G401 (cell line): ENCODE measurements around the gene RNF19B. TPM values are rescaled to one million over a fixed set of nuclear protein-coding genes. Genes with fewer than 3 reads are reported as not detected.
"Not testable (repeated sequence)": the region's sequence is repeated elsewhere in the genome, so short reads cannot be mapped to it uniquely, and the experiment has no call there.

Experiments
- DNase-seq: peaks from one replicate; pipeline ENCODE4 v3.0.0-alpha.2; 2015; ENCODE audit warnings: low spot score
- in situ Hi-C: cut with HindIII; loops from 2 replicates; pipeline ENCODE4 v1.10.0; 2016; ENCODE audit warnings: low sequenced_read_pairs, mixed read lengths
- total RNA-seq: library from RNA; depleted of rRNA; stranded (reverse); fragments of >200 nt; shearing (Covaris generic); gene quantifications from 2 replicates; pipeline ENCODE4 v1.2.3, GENCODE V29; 2014

Gene RNF19B
- total RNA-seq, 1 experiment from 2014 or later = 13.2 TPM

DNA sequence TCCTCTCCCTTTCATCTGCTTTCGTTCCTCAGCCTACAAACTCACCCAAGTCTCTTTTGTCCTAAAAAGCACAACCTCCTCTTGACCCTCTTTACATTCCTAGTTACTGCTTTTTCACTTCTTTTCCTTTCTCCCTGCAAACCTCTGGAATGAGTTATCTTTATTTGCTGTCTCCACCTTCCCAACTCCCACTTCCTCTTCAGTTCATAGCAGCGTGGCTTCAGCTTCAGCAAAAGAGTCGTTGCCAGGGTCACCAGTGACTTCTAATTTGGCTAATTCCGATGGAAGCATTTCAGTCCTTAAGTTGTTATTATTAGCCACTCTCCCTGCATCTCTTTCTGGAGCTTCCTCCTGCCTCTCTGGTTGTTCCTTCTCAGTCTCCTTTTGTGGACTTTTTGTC lies 57.2 kb downstream of the RNF19B start:
- DNase-seq = no peak
- in situ Hi-C loops = no loop called here

DNA sequence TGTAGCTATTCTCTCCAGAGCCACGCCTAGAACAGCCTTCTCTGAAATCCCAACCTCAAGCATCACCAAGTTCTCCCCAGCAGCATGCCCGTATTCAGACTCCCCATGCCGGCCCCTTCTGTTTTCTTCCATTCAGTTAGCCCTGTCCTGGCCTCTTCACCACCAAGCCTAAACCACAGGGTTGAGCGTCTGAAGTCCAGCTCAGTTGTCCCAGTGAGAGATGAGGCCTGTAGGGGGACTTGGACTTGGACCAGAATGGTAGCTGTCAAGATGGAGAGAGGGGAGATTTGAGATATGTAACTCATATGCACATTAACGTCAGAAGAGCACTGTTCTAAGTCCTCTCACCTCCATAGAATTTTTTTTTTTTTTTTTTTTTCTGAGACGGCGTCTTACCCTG lies 58.0 kb downstream of the RNF19B start:
- no peak for DNase-seq
- in situ Hi-C loops = no loop called here

DNA sequence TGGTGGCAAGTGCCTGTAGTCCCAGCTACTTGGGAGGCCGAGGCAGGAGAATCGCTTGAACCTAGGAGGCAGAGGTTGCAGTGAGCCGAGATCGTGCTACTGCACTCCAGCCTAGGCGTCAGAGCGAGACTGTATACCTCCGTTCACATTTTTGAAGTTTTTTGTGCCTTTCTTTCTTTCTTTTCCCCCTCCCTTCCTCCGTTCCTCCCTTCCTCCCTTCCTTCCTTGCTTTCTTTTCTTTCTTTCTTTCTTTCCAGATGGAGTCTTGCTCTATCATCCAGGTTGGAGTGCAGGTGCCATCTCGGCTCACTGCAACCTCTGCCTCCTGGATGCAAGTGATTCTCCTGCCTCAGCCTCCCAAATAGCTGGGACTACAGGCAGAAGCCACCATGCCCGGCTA lies 59.0 kb downstream of the RNF19B start:
- in situ Hi-C loops = not testable (repeated sequence)

GRCh38 chr1:32904797-32905196 lies 59.8 kb downstream of the RNF19B start:
- no peak for DNase-seq

More for the DNA sequence above, 59.0 kb downstream of the RNF19B start:
- not testable (repeated sequence) for DNase-seq

DNA sequence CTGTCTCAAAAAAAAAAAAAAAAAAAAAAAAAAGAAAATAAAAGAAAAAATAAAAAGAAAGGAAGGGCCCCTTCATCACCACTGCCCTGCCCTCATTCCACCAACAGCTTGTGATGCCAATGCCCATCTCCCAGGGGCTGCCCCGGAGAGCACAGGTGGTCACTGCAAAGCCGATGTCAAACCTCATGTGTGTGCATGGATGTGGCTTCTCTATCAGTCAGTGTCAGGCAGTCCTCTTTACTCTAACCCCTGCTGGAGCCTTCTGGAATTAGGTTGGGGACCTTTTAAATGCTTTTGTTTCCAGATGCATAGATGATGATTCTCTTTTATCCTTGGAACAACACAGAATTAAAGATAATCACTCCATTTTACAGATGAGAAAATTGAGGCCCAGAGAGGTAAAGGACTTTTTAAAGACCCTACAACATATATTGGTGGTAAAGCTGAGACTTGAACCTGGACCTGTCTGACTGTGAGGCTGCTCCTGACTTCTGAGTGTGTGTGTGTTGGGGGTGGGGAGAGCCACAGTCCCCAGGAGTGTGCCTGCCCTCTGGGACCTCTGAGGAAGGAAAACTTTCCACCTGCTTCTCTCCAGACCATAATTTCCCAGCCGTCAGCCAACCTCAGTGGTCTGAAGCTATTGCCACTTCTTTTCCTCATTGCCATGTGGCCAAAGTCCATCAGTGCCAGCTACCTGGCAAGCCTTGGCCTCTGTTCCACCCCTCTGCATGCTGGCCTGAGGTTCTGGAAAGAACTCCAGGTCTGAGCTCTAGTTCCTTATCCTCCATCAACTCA lies 60.4 kb downstream of the RNF19B start:
- DNase-seq = peak; percentile 85
- in situ Hi-C loops = no loop called here

More at GRCh38 chr1:32904797-32905196, 59.8 kb downstream of the RNF19B start:
- in situ Hi-C loops = no loop called here

GRCh38 chr1:32902535-32902920 lies 62.1 kb downstream of the RNF19B start:
- in situ Hi-C loops = no loop called here
- no peak for DNase-seq

GRCh38 chr1:32901823-32902534 lies 62.6 kb downstream of the RNF19B start:
- DNase-seq = no peak
- in situ Hi-C loops = no loop called here

GRCh38 chr1:32900956-32901822 lies 63.4 kb downstream of the RNF19B start, which contains the start of gene TMEM54:
TSS of gene TMEM54 (minus strand) at chr1:32901389. CDS start at chr1:32901238, 151 bp downstream.
- in situ Hi-C loops = no loop called here
- DNase-seq = no peak

DNA sequence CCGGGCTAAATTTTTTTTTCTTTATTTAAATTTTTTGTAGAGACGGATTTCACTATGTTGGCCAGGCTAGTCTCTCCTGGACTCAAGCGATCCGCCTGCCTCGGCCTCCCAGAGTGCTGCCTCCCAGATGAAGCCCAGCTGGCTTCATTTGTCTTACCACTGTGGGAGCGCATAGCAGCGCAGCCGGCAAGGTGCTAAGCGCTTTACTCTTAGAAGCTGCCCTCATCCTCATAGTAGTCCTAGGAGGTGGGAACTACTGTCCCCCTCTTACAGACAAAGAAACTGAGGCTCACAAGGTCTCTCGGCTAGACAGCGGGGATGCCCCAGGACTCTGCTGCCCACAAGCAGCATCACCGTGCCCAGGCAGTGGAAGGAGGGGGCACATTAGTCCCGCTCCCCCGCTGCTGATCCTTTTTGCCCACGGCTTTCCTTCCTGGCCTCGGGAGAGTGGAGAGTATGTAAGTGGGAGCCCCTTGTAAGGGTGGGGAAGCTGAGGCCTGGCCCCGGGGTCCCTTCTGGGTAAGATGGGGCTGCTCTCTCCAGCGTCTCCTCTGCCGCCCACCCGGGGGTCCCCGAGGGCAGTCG lies 64.1 kb downstream of the RNF19B start:
- DNase-seq = no peak
- in situ Hi-C loops = no loop called here

- in situ Hi-C loops = no loop called here
Observed at GRCh38 chr1:32899586-32900296, 64.9 kb downstream of the RNF19B start.

GRCh38 chr1:32898958-32899357 lies 65.7 kb downstream of the RNF19B start:
- in situ Hi-C loops = no loop called here
- DNase-seq = no peak

More at GRCh38 chr1:32899586-32900296, 64.9 kb downstream of the RNF19B start:
- DNase-seq = no peak

DNA sequence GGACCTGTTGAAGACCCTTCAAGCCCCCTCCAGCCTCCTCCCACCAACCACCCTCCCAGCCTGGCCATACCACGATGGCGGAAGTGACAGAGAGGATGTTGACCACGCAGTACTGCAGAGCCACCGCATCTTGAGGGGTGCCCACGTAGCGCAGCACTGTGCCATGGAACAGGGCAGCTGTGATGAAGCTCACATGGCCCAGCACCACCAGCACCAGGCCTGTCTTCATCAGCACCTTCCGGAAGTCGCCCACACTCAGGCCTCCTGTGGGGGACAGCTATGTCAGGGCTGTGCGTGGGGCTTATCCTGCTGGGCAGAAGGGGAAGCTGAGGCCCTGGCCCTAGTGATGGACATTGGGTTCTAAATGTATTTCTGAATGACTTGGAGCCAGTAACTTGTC lies 66.6 kb downstream of the RNF19B start:
- in situ Hi-C loops = no loop called here
- DNase-seq = no peak

- in situ Hi-C loops = no loop called here
- no peak for DNase-seq
Observed at GRCh38 chr1:32897082-32898049, 67.2 kb downstream of the RNF19B start.

GRCh38 chr1:32896451-32896850 lies 68.2 kb downstream of the RNF19B start:
- in situ Hi-C loops = no loop called here
- no peak for DNase-seq

GRCh38 chr1:32895325-32896215 lies 69.0 kb downstream of the RNF19B start:
- in situ Hi-C loops = no loop called here
- no peak for DNase-seq

DNA sequence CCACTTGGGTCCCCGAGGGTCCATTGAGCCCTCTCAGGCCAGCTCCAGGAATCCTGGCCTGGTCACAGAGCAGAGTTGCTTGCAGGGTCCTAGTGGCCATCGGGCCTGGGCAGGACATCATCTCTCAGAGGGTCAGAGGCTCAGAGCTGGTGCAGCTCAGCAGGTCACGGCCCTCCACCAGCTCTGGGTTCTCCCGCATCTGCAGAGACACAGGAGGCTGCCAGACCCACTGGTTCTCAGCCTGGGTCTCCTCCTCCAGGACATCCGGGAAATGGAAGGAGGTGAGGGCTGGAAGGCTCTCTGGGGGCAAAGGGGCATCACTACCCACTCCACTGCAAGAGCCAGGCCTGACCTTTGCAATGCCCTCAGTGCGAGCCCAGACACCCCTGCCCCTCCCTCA lies 69.9 kb downstream of the RNF19B start:
- no peak for DNase-seq
- in situ Hi-C loops = no loop called here
